GM12878 (cell line): ENCODE data around the gene CLIC5. TPM values are rescaled to one million over a fixed set of nuclear protein-coding genes. Genes with fewer than 3 reads are reported as not detected.

Experiments used
- ATAC-seq: fragments of 200-7000 bp; cut with Tn5 transposase; 3 replicates; pipeline ENCODE4 v1.9.1; 2020; ENCODE audit warnings: mild to moderate bottlenecking, moderate library complexity
- BruUV-seq: library from RNA; stranded (reverse); fragments of 400-500 nt; replicated peaks from 2 replicates; lab custom pipeline; 2021; lab: Mats Ljungman, UMichigan
- CTCF ChIA-PET: fragments of 300-600 bp; sonication (Branson Sonifier 250); formaldehyde crosslinking; extraction: SDS; loops from one replicate; lab custom pipeline; 2021; ENCODE audit warnings: inconsistent platforms; lab: Yijun Ruan, JAX
- POLR2A ChIA-PET: fragments of 350-600 bp; formaldehyde crosslinking; extraction: SDS; loops from one replicate; lab custom pipeline; 2021; ENCODE audit warnings: inconsistent platforms; lab: Charles Lee
- RAD21 ChIA-PET: fragments of 300-600 bp; sonication (Branson Sonifier 250); formaldehyde crosslinking; loops from one replicate; lab custom pipeline; 2023; ENCODE audit warnings: antibody characterized with exemption; ENCODE audit not compliant: unreplicated experiment; lab: Charles Lee
- SMC1A ChIA-PET: fragments of 300-600 bp; sonication (Branson Sonifier 250); formaldehyde crosslinking; loops from one replicate; lab custom pipeline; 2023; ENCODE audit not compliant: unreplicated experiment, uncharacterized antibody; lab: Charles Lee
- DNase-seq: peaks from one replicate; pipeline ENCODE4 v3.0.0-alpha.2; 2011; ENCODE audit warnings: low read depth, low spot score
- FAIRE-seq: peaks from 3 replicates; lab custom pipeline; 2011; peaks lifted over from hg19 to GRCh38; lab: Jason Lieb, UNC
- H2AFZ ChIP-seq: 2 replicates; pipeline ENCODE4 v1.6.0; 2011; ENCODE audit warnings: low read depth, low read length, control low read depth; ENCODE audit not compliant: control insufficient read depth
- H3K27ac ChIP-seq: 2 replicates; pipeline ENCODE4 v1.5.1; 2011; ENCODE audit warnings: control low read depth; ENCODE audit not compliant: control insufficient read depth, insufficient read depth
- H3K27me3 ChIP-seq, 2 experiments: replicated peaks in 1 of 2; 2 replicates each; pipeline versions ENCODE4 v1.6.0 to v1.6.1; 2011; ENCODE audit warnings: low read length in 1 of 2; ENCODE audit not compliant: control insufficient read depth in 2 of 2, insufficient read depth in 2 of 2
- H3K36me3 ChIP-seq, 2 experiments: 2 replicates each; pipeline ENCODE4 v1.5.1; 2011; ENCODE audit warnings: low read length in 1 of 2; ENCODE audit not compliant: control insufficient read depth in 2 of 2, insufficient read depth in 2 of 2
- H3K4me1 ChIP-seq: 2 replicates; pipeline ENCODE4 v1.6.1; 2011; ENCODE audit warnings: mild to moderate bottlenecking, low read length, moderate library complexity, mixed read lengths; ENCODE audit not compliant: control insufficient read depth, insufficient read depth
- H3K4me2 ChIP-seq: 2 replicates; pipeline ENCODE4 v1.6.0; 2011; ENCODE audit warnings: control low read depth; ENCODE audit not compliant: control insufficient read depth, insufficient read depth
- H3K4me3 ChIP-seq: fragments of 200-600 bp; sonication (generic); 2 replicates; pipeline ENCODE4 v1.5.1; 2016
- H3K79me2 ChIP-seq: 2 replicates; pipeline ENCODE4 v1.6.0; 2011; ENCODE audit warnings: low read length; ENCODE audit not compliant: control insufficient read depth, insufficient read depth
- H3K9ac ChIP-seq: 2 replicates; pipeline ENCODE4 v1.8.0; 2011; ENCODE audit warnings: low read length, control low read depth, mixed read lengths; ENCODE audit not compliant: control insufficient read depth, insufficient read depth
- H3K9me3 ChIP-seq: replicated peaks from 3 replicates; pipeline ENCODE4 v1.5.1; 2011; ENCODE audit warnings: mild to moderate bottlenecking, low read length; ENCODE audit not compliant: control insufficient read depth, insufficient read depth
- H4K20me1 ChIP-seq: 2 replicates; pipeline ENCODE4 v1.6.0; 2011; ENCODE audit not compliant: control insufficient read depth, insufficient read depth
- CHD1 ChIP-seq: IDR thresholded peaks from 2 replicates; pipeline ENCODE4 v1.6.1; 2012; ENCODE audit warnings: low read depth, low read length, improper control_type of control experiment
- E4F1 ChIP-seq: fragments of 450-650 bp; IDR thresholded peaks from 2 replicates; pipeline ENCODE4 v1.6.1; 2018; ENCODE audit warnings: borderline replicate concordance, mild to moderate bottlenecking; ENCODE audit not compliant: partially characterized antibody
- EGR1 ChIP-seq, 2 experiments: IDR thresholded peaks; 1 replicate in 1 of 2; 2 replicates in 1 of 2; pipeline ENCODE4 v1.6.1; 2011 to 2012; ENCODE audit warnings: low read depth in 2 of 2, low read length in 2 of 2, borderline replicate concordance in 1 of 2, mild to moderate bottlenecking in 1 of 2, moderate library complexity in 1 of 2
- ESRRA ChIP-seq: IDR thresholded peaks from 2 replicates; pipeline ENCODE4 v1.6.1; 2012; ENCODE audit warnings: mild to moderate bottlenecking, low read length, improper control_type of control experiment
- HDAC6 ChIP-seq: fragments of 200-600 bp; sonication (generic); IDR thresholded peaks from one replicate; pipeline ENCODE4 v1.8.0; 2017; ENCODE audit warnings: antibody characterized with exemption; ENCODE audit not compliant: unreplicated experiment
- IRF4 ChIP-seq: IDR thresholded peaks from 2 replicates; pipeline ENCODE4 v1.6.1; 2011; ENCODE audit warnings: low read depth, low read length
- KAT2A ChIP-seq: conservative IDR thresholded peaks from 2 replicates; pipeline ENCODE4 v1.6.1; 2011; ENCODE audit warnings: low read depth, low read length; ENCODE audit not compliant: control insufficient read depth
- RBBP5 ChIP-seq: fragments of 200-600 bp; sonication (generic); conservative IDR thresholded peaks from 2 replicates; pipeline ENCODE4 v1.6.1; 2016
- SMC3 ChIP-seq: IDR thresholded peaks from 2 replicates; pipeline ENCODE4 v1.6.1; 2011; ENCODE audit warnings: low read length, improper control_type of control experiment, borderline replicate concordance
- SREBF1 ChIP-seq: IDR thresholded peaks from 2 replicates; pipeline ENCODE4 v1.6.1; 2012; ENCODE audit warnings: mild to moderate bottlenecking, low read length
- WRNIP1 ChIP-seq: IDR thresholded peaks from 2 replicates; pipeline ENCODE4 v1.6.1; 2011; ENCODE audit warnings: low read depth, low read length, improper control_type of control experiment, borderline replicate concordance
- WGBS: methylation state at CpG from one replicate; pipeline ENCODE4 v1.1.6; 2016; ENCODE audit warnings: low lambda C conversion rate; ENCODE audit not compliant: insufficient replicate concordance, insufficient coverage; ENCODE audit errors: missing lambda C conversion rate; 5-methylcytosine and 5-hydroxymethylcytosine counted together
- in situ Hi-C: fragments of 300-500 bp; cut with MboI; formaldehyde crosslinking; loops from 9 replicates; pipeline ENCODE4 v1.14.3; 2018; ENCODE audit warnings: mixed read lengths
- intact Hi-C: fragments of 100-400 bp; cut with micrococcal nuclease; formaldehyde crosslinking; loops from one replicate; pipeline ENCODE4 v1.14.2; 2022; ENCODE audit not compliant: unreplicated experiment
- polyA plus RNA-seq, 11 experiments: library from polyadenylated mRNA; depleted of rRNA in 4 of 11; unstranded in 6 of 11; stranded (reverse) in 5 of 11; fragments of >200 nt; fragmentation: Nextera tagmentation in 4 of 11; fragmentation: Illumina TruSeq in 1 of 11; extraction: Ambion mirVana in 4 of 11; extraction: Trizol in 1 of 11; gene quantifications; 1 replicate in 1 of 11; 2 replicates in 10 of 11; pipeline versions ENCODE4 v1.2.1 to v1.2.3, GENCODE V29; 2011 to 2016; ENCODE audit warnings: inconsistent platforms in 2 of 11, missing spikeins in 2 of 11, low read depth in 1 of 11
- total RNA-seq, 4 experiments: library from RNA; depleted of rRNA in 3 of 4; stranded (reverse); fragments of >200 nt in 3 of 4; fragmentation: Illumina TruSeq in 1 of 4; extraction: Trizol in 1 of 4; gene quantifications; 2 replicates each; pipeline versions ENCODE4 v1.2.1 to v1.2.3, GENCODE V29; 2013 to 2021
- TF ChIP-seq, protein P1 (sequence below): fragments of 450-650 bp; formaldehyde crosslinking; IDR thresholded peaks from 2 replicates; pipeline ENCODE4 v1.4.0; 2020; ENCODE audit warnings: mild to moderate bottlenecking, moderate library complexity

Gene CLIC5
- total and polyA plus RNA-seq, 10 of the 15 experiments (the other 5 are each of a cell fraction or from before 2014, with no cell fraction given) = 0.01 to 0.08 (median 0.02) TPM; not detected in 7

DNA sequence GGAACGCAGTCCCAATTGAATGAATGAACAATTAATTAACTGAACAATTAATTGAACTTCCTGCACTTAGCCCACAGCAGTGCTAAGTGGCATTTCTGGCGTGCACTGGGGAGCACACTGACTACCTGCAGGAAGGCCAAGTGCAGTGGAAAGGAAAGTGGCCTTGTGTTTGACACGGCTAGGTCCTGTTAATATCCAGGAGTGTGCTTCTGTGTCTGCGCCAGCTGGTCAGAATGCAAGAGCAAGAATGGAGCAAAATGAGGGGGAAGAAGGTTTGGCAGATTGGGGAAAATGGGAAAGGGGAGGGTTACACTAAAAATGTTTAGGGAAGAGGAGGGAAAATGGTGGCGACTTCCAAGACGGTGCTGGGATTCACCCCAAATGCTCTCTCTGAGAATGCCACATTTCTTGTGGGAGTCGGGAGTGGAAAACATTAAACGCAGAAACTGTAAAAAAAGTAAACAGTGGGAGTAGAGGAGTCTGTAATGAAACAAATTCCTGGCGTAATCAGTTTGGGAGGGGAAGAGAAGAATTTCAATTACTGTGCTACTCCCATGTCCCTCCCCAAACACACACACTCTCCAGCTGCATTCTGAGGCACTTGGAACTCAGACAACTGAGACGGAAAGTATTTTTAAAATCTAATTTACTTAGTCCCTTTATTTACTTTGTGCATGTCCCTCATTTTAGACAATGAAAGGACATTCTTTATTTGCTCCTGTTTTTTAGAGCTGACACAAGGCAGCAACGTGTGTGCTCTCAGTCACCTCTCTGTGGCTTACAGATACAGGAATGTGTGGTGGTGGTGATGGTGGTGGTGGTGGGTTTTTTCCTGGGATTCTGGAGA, 64.1 kb downstream of the CLIC5 start:
- DNase-seq = no peak
- no peaks in the 10 kb centered on the region for H3K79me2 ChIP-seq
- intact Hi-C loops (no loop called here), in situ Hi-C loops (no loop called here)
- RAD21 ChIA-PET = no interaction called here
- no peaks in the 10 kb centered on the region for H4K20me1 ChIP-seq
- no peak overlapping the region for H3K27ac ChIP-seq
- SMC1A ChIA-PET = no interaction called here
- H2AFZ ChIP-seq = no peak overlapping the region
- ATAC-seq = no peak
- 43% methylated on average over 11 of the region's 11 CpGs for WGBS
- H3K9me3 ChIP-seq = no peaks in the 10 kb centered on the region
- peaks cover 0 to 2% of the 10 kb centered on the region in 2 experiments; a peak in 2 of 4 replicates for H3K27me3 ChIP-seq
- POLR2A ChIA-PET = no interaction called here
- no peaks in the 10 kb centered on the region for H3K36me3 ChIP-seq
- FAIRE-seq = no peak
- CTCF ChIA-PET = no interaction called here
- no peak overlapping the region for H3K4me3 ChIP-seq
- no peak overlapping the region for H3K4me2 ChIP-seq
- H3K9ac ChIP-seq = no peak overlapping the region
- H3K4me1 ChIP-seq = no peaks in the 10 kb centered on the region
- TF ChIP-seq E4F1 = no peak
- TF ChIP-seq SMC3 = no peak
- no peak for TF ChIP-seq KAT2A
- no peak for TF ChIP-seq WRNIP1
- no peak for TF ChIP-seq CHD1
- TF ChIP-seq HDAC6 = no peak
- TF ChIP-seq SREBF1 = no peak
- TF ChIP-seq EGR1 (IDR thresholded peaks at IDR 0.05; ENCODE audit: borderline replicate concordance in 1 of 2, low read depth in 2 of 2, low read length in 2 of 2) = no peak
- TF ChIP-seq, protein P1, sequence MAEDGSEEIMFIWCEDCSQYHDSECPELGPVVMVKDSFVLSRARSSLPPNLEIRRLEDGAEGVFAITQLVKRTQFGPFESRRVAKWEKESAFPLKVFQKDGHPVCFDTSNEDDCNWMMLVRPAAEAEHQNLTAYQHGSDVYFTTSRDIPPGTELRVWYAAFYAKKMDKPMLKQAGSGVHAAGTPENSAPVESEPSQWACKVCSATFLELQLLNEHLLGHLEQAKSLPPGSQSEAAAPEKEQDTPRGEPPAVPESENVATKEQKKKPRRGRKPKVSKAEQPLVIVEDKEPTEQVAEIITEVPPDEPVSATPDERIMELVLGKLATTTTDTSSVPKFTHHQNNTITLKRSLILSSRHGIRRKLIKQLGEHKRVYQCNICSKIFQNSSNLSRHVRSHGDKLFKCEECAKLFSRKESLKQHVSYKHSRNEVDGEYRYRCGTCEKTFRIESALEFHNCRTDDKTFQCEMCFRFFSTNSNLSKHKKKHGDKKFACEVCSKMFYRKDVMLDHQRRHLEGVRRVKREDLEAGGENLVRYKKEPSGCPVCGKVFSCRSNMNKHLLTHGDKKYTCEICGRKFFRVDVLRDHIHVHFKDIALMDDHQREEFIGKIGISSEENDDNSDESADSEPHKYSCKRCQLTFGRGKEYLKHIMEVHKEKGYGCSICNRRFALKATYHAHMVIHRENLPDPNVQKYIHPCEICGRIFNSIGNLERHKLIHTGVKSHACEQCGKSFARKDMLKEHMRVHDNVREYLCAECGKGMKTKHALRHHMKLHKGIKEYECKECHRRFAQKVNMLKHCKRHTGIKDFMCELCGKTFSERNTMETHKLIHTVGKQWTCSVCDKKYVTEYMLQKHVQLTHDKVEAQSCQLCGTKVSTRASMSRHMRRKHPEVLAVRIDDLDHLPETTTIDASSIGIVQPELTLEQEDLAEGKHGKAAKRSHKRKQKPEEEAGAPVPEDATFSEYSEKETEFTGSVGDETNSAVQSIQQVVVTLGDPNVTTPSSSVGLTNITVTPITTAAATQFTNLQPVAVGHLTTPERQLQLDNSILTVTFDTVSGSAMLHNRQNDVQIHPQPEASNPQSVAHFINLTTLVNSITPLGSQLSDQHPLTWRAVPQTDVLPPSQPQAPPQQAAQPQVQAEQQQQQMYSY (CRISPR knock-in tag) = no peak
- no peak for TF ChIP-seq IRF4
- no peak for TF ChIP-seq ESRRA
- TF ChIP-seq RBBP5 = no peak
- TF ChIP-seq, all 136 proteins: peak for 0
- BruUV-seq = no TSS peak
